ENCODE measurements around the gene MAP3K14.
"Not testable (repeated sequence)": the region's sequence is repeated elsewhere in the genome, so short reads cannot be mapped to it uniquely, and the experiment has no call there.

Gene MAP3K14

GRCh38 chr17:45316434-45317110 is at the start of gene MAP3K14:
Gene MAP3K14 (minus strand): TSS chr17:45317020. CDS start chr17:45290745, 26,275 bp downstream.
- peak in 2 of 4 experiments; percentile 21 to 34 for DNase-seq (ENCODE audit: low read depth in 4 of 4, low spot score in 1 of 4)

GRCh38 chr17:45366049-45366448 is 49.2 kb upstream of the MAP3K14 start:
- DNase-seq (ENCODE audit: low read depth in 4 of 4, low spot score in 1 of 4), result no peak

- no peak for DNase-seq (ENCODE audit: low read depth in 4 of 4, low spot score in 1 of 4)
Measured at GRCh38 chr17:45364531-45365390, 47.9 kb upstream of the MAP3K14 start.

- DNase-seq (ENCODE audit: low read depth in 4 of 4, low spot score in 1 of 4), result no peak
Measured at GRCh38 chr17:45363498-45363897, 46.7 kb upstream of the MAP3K14 start.

GRCh38 chr17:45361976-45362375 is 45.2 kb upstream of the MAP3K14 start:
- DNase-seq (ENCODE audit: low read depth in 4 of 4, low spot score in 1 of 4), result no peak

- no peak for DNase-seq (ENCODE audit: low read depth in 4 of 4, low spot score in 1 of 4)
Measured at GRCh38 chr17:45361451-45361850, 44.6 kb upstream of the MAP3K14 start.

GRCh38 chr17:45357364-45357997 is 40.7 kb upstream of the MAP3K14 start:
- no peak for DNase-seq (ENCODE audit: low read depth in 4 of 4, low spot score in 1 of 4)

GRCh38 chr17:45355087-45355486 is 38.3 kb upstream of the MAP3K14 start:
- DNase-seq (ENCODE audit: low read depth in 4 of 4, low spot score in 1 of 4), result no peak

- DNase-seq (ENCODE audit: low read depth in 4 of 4, low spot score in 1 of 4), result peak in 2 of 4 experiments; percentile 7 to 32
Measured at GRCh38 chr17:45353043-45353442, 36.2 kb upstream of the MAP3K14 start.

- no peak for DNase-seq (ENCODE audit: low read depth in 4 of 4, low spot score in 1 of 4)
Measured at GRCh38 chr17:45351831-45352230, 35.0 kb upstream of the MAP3K14 start.

- no peak for DNase-seq (ENCODE audit: low read depth in 4 of 4, low spot score in 1 of 4)
Measured at GRCh38 chr17:45347444-45347843, 30.6 kb upstream of the MAP3K14 start.

- no peak for DNase-seq (ENCODE audit: low read depth in 4 of 4, low spot score in 1 of 4)
Measured at GRCh38 chr17:45346216-45347015, 29.6 kb upstream of the MAP3K14 start.

GRCh38 chr17:45345554-45346215 is 28.9 kb upstream of the MAP3K14 start:
- no peak for DNase-seq (ENCODE audit: low read depth in 4 of 4, low spot score in 1 of 4)

- no peak for DNase-seq (ENCODE audit: low read depth in 4 of 4, low spot score in 1 of 4)
Measured at GRCh38 chr17:45345246-45345553, 28.4 kb upstream of the MAP3K14 start.

- not testable (repeated sequence) for DNase-seq (ENCODE audit: low read depth in 4 of 4, low spot score in 1 of 4)
Measured at GRCh38 chr17:45343967-45344664, 27.3 kb upstream of the MAP3K14 start.

- DNase-seq (ENCODE audit: low read depth in 4 of 4, low spot score in 1 of 4), result no peak
Measured at GRCh38 chr17:45342871-45343526, 26.2 kb upstream of the MAP3K14 start.

- DNase-seq (ENCODE audit: low read depth in 4 of 4, low spot score in 1 of 4), result no peak
Measured at GRCh38 chr17:45342306-45342705, 25.5 kb upstream of the MAP3K14 start.

- DNase-seq (ENCODE audit: low read depth in 4 of 4, low spot score in 1 of 4), result no peak
Measured at GRCh38 chr17:45341533-45342158, 24.8 kb upstream of the MAP3K14 start.

All from stimulated activated CD4-positive, alpha-beta T cell treated with anti-CD3 and anti-CD28 coated beads, Interleukin-1b, Interleukin-23, amount 100 ng/mL, for 24 hours (primary cell).